ENCODE data around the gene OSBPL5.

GRCh38 chr11:3046190-3046589 is 118.9 kb downstream of the OSBPL5 start:
- TF ChIP-seq EZH2phosphoT487 (IDR thresholded peaks at IDR 0.05; ENCODE audit: borderline replicate concordance, low read length), result no peak
- peak; percentile 42; the same call in 1 of the 2 replicates for TF ChIP-seq CTCF (conservative IDR thresholded peaks at IDR 0.05; ENCODE audit: low read depth, low read length)
- no peak for TF ChIP-seq EZH2 (IDR thresholded peaks at IDR 0.05; ENCODE audit: low read length, unreplicated experiment)
